Activated gamma-delta T cell treated with Interleukin-2 at 50 U/mL for 16 hours (primary cell): ENCODE measurements around the gene ZNF30.

Source experiments
- DNase-seq: peaks from one replicate; pipeline ENCODE4 v3.0.0-alpha.2; 2020

ZNF30 gene

GRCh38 chr19:34990578-34991192, 64.0 kb downstream of the ZNF30 start:
- DNase-seq, result no peak

DNA sequence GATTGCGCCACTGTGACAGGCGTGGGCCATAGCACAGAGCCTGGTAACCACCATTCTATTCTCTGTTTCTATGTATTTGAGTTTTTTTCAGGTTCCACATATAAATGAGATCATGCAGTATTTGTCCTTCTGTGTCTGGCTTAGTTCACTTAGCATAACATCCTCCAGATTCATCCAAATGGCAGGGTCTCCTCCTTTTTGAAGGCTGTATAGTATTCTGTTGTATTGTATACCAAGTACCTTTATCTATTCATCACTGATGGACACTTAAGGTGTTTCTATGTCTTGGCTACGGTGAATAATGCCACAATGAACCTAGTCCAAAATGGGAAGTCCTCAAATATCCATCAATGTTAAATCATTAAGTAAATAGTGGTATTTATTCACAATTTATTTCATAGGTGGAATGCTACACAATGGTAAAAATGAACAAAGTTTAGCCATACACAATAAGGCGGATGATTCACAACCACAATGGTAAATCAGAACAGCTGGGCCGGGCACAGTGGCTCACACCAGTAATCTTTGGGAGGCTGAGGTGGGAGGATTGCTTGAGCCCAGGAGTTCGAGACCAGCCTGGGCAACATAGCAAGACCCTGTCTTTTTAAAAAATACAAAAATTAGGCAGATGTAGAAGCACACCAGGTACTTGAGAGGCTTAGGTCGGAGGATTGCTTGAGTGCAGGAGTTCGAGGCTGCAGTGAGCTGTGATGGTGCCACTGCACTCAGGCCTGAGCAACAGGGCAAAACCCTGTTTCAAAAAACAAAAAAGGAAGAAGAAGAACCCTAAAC, 65.0 kb downstream of the ZNF30 start:
- DNase-seq, result no peak

- DNase-seq, result peak; percentile 52
Observed at GRCh38 chr19:34992582-34992981, 65.9 kb downstream of the ZNF30 start.

DNA sequence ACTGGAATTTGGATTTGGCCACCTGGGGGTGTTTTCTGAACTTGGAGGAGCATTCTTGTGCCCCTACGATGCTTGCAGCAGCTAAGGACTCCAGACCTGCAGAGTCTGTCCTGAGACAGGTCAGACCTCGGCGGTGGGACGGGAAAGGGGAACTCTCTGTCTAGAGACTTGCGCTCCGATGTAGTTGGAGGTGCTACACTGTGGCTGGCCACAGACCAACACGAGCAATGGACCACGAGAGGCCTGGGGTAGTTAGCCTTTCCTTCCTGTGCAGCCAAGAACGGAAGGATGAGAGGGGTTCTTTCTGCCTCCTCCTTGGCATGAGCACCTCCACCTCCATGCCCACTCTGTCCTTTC, 67.6 kb downstream of the ZNF30 start:
- no peak for DNase-seq
